ENCODE results near the gene CLEC3B. TPM values are rescaled to one million over a fixed set of nuclear protein-coding genes. Genes with fewer than 3 reads are reported as not detected.

The CLEC3B gene
- total RNA-seq, 1 donor from 2014 or later, result not detected

GRCh38 chr3:45083023-45083422 lies 56.9 kb downstream of the CLEC3B start:
- DNase-seq (ENCODE audit: low read depth), result no peak
- H3K36me3 ChIP-seq (ENCODE audit: control insufficient read depth, insufficient read depth, low read length), result peaks cover 4% of the 10 kb centered on the region
- no peak overlapping the region for H3K4me3 ChIP-seq (ENCODE audit: low read depth, low read length)
- TF ChIP-seq, protein P1, sequence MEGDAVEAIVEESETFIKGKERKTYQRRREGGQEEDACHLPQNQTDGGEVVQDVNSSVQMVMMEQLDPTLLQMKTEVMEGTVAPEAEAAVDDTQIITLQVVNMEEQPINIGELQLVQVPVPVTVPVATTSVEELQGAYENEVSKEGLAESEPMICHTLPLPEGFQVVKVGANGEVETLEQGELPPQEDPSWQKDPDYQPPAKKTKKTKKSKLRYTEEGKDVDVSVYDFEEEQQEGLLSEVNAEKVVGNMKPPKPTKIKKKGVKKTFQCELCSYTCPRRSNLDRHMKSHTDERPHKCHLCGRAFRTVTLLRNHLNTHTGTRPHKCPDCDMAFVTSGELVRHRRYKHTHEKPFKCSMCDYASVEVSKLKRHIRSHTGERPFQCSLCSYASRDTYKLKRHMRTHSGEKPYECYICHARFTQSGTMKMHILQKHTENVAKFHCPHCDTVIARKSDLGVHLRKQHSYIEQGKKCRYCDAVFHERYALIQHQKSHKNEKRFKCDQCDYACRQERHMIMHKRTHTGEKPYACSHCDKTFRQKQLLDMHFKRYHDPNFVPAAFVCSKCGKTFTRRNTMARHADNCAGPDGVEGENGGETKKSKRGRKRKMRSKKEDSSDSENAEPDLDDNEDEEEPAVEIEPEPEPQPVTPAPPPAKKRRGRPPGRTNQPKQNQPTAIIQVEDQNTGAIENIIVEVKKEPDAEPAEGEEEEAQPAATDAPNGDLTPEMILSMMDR (IDR thresholded peaks at IDR 0.05; ENCODE audit: insufficient read depth, low read length, poor library complexity, severe bottlenecking), result no peak
- H3K27me3 ChIP-seq (ENCODE audit: control insufficient read depth, insufficient read depth, low read length), result no peaks in the 10 kb centered on the region

- H3K36me3 ChIP-seq (ENCODE audit: control insufficient read depth, insufficient read depth, low read length), result peaks cover 4% of the 10 kb centered on the region
Measured at GRCh38 chr3:45084361-45084760, 58.3 kb downstream of the CLEC3B start.

GRCh38 chr3:45084820-45085816 lies 59.0 kb downstream of the CLEC3B start:
- Histone ChIP-seq H3K27me3 (ENCODE audit: control insufficient read depth, insufficient read depth, low read length) (no peaks in the 10 kb centered on the region), H3K36me3 (ENCODE audit: control insufficient read depth, insufficient read depth, low read length) (peaks cover 7% of the 10 kb centered on the region), H3K4me3 (ENCODE audit: low read depth, low read length) (no peak overlapping the region)
- DNase-seq (ENCODE audit: low read depth), result no peak
- TF ChIP-seq, protein P1 (IDR thresholded peaks at IDR 0.05; ENCODE audit: insufficient read depth, low read length, poor library complexity, severe bottlenecking), result no peak

More at GRCh38 chr3:45084361-45084760, 58.3 kb downstream of the CLEC3B start:
- Histone ChIP-seq H3K4me3 (ENCODE audit: low read depth, low read length) (no peak overlapping the region), H3K27me3 (ENCODE audit: control insufficient read depth, insufficient read depth, low read length) (no peaks in the 10 kb centered on the region)
- TF ChIP-seq, protein P1 (IDR thresholded peaks at IDR 0.05; ENCODE audit: insufficient read depth, low read length, poor library complexity, severe bottlenecking), result no peak
- DNase-seq (ENCODE audit: low read depth), result no peak

Other genes with a start within 250 kb of the CLEC3B start
- gene TMEM42, start 164.4 kb upstream of the CLEC3B start, total RNA-seq, result 12.9 and 17.2 TPM in 2 replicates
- gene TGM4, start 151.7 kb upstream of the CLEC3B start, total RNA-seq, result not detected in 2 replicates
- gene ZDHHC3, start 50.1 kb upstream of the CLEC3B start, total RNA-seq, result 58.3 and 68.3 TPM in 2 replicates
- 41.3 and 64.8 TPM in 2 replicates for gene EXOSC7, start 50.1 kb upstream of the CLEC3B start, total RNA-seq
- gene CDCP1, start 120.1 kb downstream of the CLEC3B start, total RNA-seq, result 82.0 and 92.1 TPM in 2 replicates
- 1.1 and 5.8 TPM in 2 replicates for gene TMEM158, start 200.0 kb downstream of the CLEC3B start, total RNA-seq

Measured in kidney epithelial cell (primary cell).